Measurements from ENCODE around the gene KRTCAP2.
A peak's percentile ranks its signal among the peaks of the same experiment; 100 is the strongest.
"Not testable (repeated sequence)": the region's sequence is repeated elsewhere in the genome, so short reads cannot be mapped to it uniquely, and the experiment has no call there.

The KRTCAP2 gene

GRCh38 chr1:155167166-155168104 lies 5.7 kb downstream of the KRTCAP2 start:
- DNase-seq = peak; percentile 87 to 93

- DNase-seq = no peak
Observed at GRCh38 chr1:155166471-155167165, 6.5 kb downstream of the KRTCAP2 start.

DNA sequence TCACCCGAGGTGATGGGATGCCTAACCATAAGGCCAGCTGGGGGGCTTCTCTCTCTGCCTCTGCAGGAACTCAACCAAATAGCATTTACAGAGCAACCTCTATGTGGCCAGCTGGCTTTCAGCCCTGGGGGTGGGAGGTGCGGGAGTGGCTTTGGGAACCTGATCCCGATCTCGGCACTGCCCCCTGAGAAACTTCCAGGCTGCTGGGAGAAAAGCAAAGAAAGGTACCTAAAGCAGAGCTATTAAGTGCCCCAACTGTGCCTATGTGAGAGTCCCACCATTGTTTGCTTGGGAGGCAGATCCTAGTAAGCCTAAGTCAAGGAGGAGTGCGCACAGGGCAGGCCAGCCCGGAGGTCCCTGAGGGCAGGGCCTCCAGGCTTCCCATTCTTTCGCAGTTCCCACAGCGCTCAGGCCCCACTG lies 7.0 kb downstream of the KRTCAP2 start:
- DNase-seq = no peak

- DNase-seq = not testable (repeated sequence)
Observed at GRCh38 chr1:155164625-155165024, 8.5 kb downstream of the KRTCAP2 start.

GRCh38 chr1:155163785-155164184 lies 9.3 kb downstream of the KRTCAP2 start:
- not testable (repeated sequence) for DNase-seq

DNA sequence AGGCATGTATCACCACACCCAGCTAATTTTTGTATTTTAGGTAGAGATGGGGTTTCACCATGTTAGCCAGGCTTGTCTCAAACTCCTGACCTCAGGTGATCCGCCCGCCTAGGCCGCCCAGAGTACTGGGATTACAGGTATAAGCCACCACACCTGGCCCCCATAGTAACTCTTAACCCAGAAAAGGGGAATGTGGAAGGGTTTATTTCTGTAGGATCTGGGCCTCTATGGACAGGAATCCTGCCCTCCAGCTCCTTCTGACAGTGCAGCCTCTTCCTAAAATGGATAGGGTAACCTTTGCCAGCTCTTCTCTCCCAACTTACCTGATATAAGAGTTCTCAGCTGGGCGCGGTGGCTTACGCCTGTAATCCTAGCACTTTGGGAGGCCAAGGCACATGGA lies 10.5 kb downstream of the KRTCAP2 start:
- DNase-seq = not testable (repeated sequence)

DNA sequence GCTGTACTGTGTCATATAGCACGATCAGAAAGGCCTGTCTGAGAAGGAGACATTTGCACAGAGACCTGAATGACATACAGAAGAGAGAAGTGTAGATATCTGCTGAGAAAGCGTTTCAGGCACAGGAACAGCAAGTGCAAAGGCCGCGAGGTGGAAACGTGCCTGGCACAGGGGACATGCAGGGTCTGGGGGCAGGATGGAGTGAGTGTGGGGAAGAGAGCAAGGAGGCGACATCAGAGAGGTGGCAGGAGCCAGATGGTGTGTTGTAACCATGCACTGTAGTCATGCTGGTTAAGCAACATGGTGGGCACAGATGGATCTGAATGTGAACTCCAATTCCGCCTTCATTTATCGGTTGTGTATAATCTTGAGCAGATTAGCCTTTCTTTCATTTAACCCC lies 13.0 kb downstream of the KRTCAP2 start:
- DNase-seq = no peak

- DNase-seq = no peak
Observed at GRCh38 chr1:155158991-155159390, 14.1 kb downstream of the KRTCAP2 start.

DNA sequence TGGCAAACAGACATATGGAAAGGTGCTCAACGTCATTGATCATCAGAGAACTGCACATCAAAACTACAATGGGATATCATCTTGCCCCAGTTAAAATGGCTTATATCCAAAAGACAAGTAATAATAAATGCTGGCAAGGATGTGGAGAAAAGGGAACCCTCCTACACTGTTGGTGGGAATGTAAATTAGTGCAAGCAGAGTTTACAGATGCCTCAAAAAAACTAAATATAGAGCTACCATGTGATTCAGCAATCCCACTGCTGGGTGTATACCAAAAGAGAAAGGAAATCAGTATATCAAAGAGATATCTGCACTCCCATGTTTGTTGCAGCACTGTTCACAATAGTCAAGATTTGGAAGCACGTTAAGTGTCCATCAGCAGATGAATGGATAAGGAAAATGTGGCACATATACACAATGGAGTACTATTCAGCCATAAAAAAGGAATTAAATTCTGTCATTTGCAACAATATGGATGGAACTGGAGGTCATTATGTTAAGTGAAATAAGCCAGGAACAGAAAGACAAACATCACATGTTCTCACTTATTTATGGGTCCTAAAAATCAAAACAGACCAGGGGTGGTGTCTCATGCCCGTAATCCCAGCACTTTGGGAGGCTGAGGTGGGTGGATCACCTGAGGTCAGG lies 17.0 kb downstream of the KRTCAP2 start:
- DNase-seq = not testable (repeated sequence)

- DNase-seq = no peak
Observed at GRCh38 chr1:155145491-155145890, 27.6 kb downstream of the KRTCAP2 start.

DNA sequence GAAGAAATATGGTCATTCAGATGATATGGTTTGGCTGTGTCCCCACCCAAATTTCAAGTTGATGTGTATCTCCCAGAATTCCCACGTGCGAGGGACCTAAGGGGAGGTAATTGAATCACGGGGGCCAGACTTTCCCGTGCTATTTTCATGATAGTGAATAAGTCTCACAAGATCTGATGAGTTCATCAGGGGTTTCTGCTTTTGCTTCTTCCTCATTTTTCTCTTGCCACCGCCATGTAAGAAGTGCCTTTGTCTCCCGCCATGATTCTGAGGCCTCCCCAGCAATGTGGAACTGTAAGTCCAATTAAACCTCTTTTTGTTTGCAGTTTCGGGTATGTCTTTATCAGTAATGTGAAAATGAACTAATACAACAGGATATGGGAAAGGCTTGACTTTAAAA lies 31.4 kb downstream of the KRTCAP2 start:
- DNase-seq = no peak

GRCh38 chr1:155140630-155140953 lies 32.5 kb downstream of the KRTCAP2 start:
- DNase-seq = no peak

DNA sequence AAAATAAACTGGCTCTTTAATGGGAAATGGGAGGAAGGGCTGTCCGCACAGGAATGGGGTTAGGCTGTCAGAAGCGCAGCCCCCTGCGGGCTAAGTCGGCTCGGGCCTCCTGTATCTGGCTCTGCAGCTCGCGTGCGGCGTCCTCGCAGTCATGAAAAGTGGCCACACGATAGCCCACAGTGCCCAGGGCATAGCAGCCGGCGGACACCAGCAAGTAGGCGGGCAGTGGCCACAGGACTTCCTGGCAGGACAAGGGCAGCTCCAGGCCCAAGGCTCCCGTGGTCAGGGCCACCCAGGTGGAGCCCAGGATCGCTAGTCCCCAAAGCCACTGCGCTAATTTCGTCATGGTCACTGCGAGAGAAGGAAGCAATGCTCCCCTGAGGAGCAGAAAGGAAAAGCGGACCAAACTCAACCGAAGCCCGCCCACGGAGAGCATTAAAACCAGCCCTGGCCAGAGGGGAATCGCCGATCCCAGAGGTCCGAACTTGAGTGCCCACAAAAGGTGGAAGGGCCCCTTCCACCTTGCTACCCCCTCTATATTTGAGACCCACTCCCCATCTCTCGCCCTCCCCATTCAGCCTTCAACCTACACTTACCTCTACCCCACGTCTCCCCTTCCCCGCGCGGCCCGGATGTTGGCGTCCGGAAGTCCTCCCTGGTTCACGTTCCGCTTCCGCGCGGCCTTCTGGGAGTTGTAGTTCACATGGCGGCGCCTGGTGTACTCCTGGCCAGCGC lies 33.0 kb downstream of the KRTCAP2 start, which contains the start of gene DPM3:
Gene DPM3 (minus strand): TSS at position 637 of the 735 bp plus-strand sequence. CDS start 291 bp downstream, at position 346.
- DNase-seq = peak; percentile 88 to 90

DNA sequence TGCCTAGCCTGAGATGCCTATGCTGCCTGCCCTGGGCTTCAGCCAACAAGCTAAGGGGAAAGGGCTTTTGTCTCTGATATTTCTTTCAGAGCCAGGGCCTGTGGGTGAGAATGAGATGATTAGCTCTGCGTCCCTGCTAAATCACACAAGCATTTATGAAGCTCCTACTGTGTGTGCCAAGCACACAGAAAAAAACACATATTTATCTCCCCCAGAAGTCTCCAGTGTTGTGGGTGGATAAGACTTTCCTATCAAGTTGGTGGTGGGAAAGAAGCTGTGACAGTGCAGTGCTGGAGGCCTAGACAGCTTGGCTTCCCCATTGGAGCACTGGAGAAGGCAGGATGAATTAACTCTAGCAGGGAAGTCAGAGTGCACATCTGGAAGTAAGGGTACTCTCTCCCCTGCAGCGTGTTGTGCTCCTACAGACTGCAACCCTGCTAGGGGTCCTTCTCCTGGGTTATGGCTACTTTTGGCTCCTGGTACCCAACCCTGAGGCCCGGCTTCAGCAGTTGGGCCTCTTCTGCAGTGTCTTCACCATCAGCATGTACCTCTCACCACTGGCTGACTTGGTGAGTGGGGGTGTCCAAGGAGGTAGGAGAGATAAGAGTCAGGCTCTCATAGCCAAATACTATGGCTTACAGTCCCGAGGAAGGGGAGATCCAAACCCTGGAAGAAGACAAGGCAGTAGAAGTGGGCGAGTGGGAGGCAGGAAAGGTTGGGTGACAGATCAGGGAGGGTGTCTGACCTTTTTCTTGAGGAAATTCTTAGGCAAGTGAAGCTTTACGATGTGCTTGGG lies 35.8 kb downstream of the KRTCAP2 start:
- DNase-seq = no peak

- DNase-seq = no peak
Observed at GRCh38 chr1:155136748-155137147, 36.4 kb downstream of the KRTCAP2 start.

GRCh38 chr1:155135415-155136028 lies 37.6 kb downstream of the KRTCAP2 start, which contains the start of gene SLC50A1:
Gene SLC50A1, plus strand, starts transcription at chr1:155135852. Its CDS starts 60 bp downstream, at chr1:155135912.
- peak; percentile 93 to 95 for DNase-seq

DNA sequence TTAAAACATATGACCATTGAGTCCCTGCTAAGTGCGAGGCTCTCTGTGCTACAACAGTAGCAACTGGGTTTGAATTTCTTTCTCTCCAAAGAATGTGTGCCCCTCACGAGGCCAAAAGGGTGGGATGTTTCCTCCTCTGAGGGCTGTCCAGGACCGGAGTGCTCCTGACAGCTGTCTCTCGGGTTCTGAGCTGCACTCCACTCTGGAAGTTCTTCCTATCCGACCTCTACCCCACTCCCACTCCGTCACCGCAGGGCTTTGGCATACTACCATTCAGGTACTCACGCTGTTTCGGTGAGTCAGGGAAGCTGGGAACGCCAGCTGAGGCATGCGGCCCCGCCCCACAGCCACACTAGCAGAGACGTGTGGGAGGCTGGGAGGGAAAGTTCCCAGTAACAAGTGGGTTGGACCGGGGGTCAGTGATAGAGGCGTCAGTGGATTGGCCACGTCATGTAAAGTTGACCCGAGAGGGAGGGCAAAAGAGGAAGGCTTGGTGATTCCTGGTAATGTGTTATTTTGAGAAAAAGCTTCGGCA lies 38.2 kb downstream of the KRTCAP2 start:
- peak; percentile 69 to 75 for DNase-seq

DNA sequence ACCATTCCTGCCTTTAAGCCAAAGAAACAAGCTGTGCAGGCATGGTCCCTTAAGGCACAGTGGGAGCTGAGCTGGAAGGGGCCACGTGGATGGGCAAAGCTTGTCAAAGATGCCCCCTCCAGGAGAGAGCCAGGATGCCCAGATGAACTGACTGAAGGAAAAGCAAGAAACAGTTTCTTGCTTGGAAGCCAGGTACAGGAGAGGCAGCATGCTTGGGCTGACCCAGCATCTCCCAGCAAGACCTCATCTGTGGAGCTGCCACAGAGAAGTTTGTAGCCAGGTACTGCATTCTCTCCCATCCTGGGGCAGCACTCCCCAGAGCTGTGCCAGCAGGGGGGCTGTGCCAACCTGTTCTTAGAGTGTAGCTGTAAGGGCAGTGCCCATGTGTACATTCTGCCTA lies 38.8 kb downstream of the KRTCAP2 start:
- DNase-seq = no peak

DNA sequence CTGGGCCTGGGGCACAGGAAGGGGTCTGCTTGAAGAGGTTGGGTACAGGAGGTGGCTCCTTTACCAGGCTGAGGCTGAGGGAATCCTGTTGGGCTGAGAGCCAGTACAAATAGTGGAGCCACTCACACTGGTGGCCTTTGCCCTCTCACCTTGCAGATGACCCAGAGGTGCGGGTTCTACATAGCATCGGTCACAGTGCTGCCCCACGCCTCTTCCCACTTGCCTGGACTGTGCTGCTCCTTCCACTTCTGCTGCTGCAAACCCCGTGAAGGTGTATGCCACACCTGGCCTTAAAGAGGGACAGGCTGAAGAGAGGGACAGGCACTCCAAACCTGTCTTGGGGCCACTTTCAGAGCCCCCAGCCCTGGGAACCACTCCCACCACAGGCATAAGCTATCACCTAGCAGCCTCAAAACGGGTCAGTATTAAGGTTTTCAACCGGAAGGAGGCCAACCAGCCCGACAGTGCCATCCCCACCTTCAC lies 39.3 kb downstream of the KRTCAP2 start:
- DNase-seq = no peak

DNA sequence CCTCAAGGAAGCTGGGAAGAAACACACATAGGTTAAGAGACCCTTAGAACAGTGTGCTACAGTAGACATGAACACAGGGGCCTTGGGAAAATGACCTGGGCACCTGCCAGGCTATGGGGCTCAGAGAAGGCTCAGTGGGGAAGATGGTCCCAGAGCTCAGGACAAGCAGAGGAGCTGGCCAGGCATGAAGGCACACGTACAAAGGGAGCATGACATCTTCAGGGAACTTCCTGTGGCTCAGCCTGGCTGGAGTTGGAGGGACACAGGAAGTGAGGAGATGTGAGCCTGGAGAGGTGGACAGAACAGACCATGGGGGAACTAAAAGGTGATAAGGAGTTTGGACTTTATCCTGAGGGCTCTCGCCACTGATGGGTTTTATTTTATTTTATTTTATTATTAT lies 41.2 kb downstream of the KRTCAP2 start:
- no peak for DNase-seq

- DNase-seq = no peak
Observed at GRCh38 chr1:155131285-155131684, 41.8 kb downstream of the KRTCAP2 start.
